Measurements from ENCODE around the gene STBD1.

The STBD1 gene

DNA sequence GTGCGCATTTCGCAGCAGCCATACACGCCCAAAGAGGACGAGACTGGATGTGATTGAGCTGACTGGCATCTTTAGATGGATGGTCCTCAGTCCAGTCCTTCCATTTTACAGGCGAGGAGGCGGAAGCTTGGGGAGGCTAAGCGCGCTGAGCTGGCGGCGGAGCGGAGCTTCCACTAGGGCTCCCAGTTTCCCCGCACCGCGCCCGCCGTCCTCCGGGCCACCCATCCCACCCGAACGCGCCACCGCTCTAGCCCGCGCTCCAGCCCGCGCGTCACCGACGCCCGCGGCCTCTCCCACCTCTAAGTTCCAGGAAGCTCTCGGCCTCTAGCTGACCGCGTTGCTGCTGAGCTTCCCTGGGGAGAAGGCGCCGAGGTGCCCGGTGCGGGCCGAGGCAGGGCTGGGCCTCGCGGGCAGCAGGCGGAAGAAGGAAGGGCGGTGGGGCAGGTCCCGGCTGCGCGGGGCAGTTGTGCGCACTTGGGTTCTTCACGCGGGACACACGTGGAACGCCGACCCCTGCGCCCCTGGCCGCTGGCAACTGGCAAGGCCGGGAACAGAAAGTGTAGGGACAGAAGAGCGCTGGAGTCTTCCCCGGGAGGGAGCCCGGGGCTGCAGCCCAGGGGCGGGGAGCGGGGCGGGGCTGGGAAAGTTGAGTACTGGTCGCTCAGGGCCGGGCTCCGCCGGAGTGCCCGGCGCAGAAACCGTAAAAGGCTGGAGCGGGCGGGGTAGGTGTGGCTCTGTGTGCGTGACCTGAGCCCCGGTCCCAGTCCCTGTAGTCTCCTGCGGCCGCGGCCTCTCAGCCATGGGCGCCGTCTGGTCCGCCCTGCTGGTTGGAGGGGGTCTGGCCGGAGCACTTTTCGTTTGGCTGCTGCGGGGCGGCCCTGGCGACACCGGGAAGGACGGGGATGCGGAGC, at the start of gene STBD1:
Gene STBD1 (plus strand): TSS at position 763 of the 911 bp plus-strand sequence. CDS start 37 bp downstream, at position 800.
- Mint-ChIP-seq H3K27me3 (peaks cover 5% of the 10 kb centered on the region), H3K36me3 (no peaks in the 10 kb centered on the region), H3K27ac (peak within 1 kb of the TSS; percentile 18), H3K4me1 (ENCODE audit: low read depth) (peaks cover 35% of the 10 kb centered on the region), H3K9me3 (ENCODE audit: low read depth) (no peaks in the 10 kb centered on the region), H3K4me3 (peak within 1 kb of the TSS; percentile 77)

DNA sequence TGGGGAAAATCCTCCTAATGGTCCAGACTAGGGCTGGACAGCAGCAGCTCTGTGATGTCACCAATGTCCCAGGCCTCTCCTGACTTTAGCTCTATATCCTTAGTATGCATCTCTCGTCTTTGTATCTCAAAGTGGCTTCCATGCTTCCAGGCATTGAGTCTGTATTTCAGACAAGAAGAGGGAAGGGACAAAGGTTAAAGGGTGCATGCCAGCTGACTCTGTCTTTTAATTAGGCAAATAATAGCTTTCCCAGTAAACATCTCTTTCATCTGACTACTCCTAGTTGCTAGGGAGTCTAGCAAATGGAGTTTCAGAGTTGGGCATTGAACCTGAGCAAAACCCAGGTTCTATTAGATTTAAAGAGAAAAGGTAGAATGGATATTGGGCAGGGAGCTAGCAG, 49.6 kb upstream of the STBD1 start:
- no peaks in the 10 kb centered on the region for H3K4me1 Mint-ChIP-seq (ENCODE audit: low read depth)
- H3K36me3 Mint-ChIP-seq = no peaks in the 10 kb centered on the region
- no peak overlapping the region for H3K27ac Mint-ChIP-seq
- H3K4me3 Mint-ChIP-seq = no peak overlapping the region
- H3K9me3 Mint-ChIP-seq (ENCODE audit: low read depth) = no peaks in the 10 kb centered on the region
- peaks cover 30% of the 10 kb centered on the region for H3K27me3 Mint-ChIP-seq

DNA sequence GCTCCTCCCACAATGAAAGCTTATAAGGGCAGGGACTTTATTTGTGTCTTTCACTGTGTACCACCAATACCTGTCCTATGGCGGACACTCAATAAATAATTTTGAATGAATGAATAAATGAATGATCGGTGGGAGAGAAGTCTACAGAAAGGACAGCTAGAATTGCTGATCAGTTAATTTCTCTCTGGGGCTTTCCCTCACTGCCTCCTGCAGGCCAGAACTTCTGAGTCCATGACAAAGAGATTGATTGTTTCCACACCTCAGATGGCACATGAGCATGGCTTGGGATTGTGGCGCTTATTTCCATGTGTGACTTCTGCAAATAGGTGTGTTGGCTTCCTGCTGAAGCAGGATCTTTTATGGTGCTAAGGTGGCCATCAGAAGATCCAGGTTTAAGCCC, 48.7 kb upstream of the STBD1 start:
- H3K27me3 Mint-ChIP-seq = peaks cover 24% of the 10 kb centered on the region
- H3K9me3 Mint-ChIP-seq (ENCODE audit: low read depth) = no peaks in the 10 kb centered on the region
- no peak overlapping the region for H3K27ac Mint-ChIP-seq
- no peaks in the 10 kb centered on the region for H3K4me1 Mint-ChIP-seq (ENCODE audit: low read depth)
- no peaks in the 10 kb centered on the region for H3K36me3 Mint-ChIP-seq
- no peak overlapping the region for H3K4me3 Mint-ChIP-seq

GRCh38 chr4:76260571-76260970, 46.0 kb upstream of the STBD1 start:
- Mint-ChIP-seq H3K27ac (no peak overlapping the region), H3K9me3 (ENCODE audit: low read depth) (no peaks in the 10 kb centered on the region), H3K36me3 (no peaks in the 10 kb centered on the region), H3K4me3 (no peak overlapping the region), H3K27me3 (peaks cover 5% of the 10 kb centered on the region), H3K4me1 (ENCODE audit: low read depth) (no peaks in the 10 kb centered on the region)

DNA sequence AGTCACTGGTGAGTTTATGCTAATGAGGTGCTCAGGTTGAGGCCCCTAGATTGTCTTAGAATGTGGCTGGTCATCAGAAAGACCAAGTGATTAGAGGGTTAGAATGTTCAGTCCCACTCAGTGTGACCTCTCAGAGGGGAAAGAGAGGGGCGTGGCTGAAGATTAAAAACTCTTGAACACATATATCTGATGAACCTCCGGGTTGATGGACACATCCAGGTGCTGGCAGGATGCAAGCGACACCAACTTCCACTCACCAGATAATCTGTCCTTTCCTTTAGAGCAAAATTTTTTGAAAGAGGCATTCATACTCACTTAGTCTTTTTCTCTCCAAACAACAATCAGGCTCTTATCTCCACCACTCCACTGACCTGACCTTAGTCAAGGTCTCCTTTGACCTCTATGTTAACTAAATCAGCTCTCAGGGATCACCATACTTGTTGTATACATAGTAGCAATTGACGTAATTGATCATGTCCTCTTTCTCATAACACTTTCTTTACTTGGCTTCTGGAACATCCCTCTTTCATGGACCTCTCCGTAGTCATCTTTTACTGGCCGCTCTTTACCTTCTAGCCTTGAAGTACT, 40.8 kb upstream of the STBD1 start:
- Mint-ChIP-seq H3K36me3 (no peaks in the 10 kb centered on the region), H3K4me3 (no peak overlapping the region), H3K27me3 (no peaks in the 10 kb centered on the region), H3K4me1 (ENCODE audit: low read depth) (no peaks in the 10 kb centered on the region), H3K27ac (no peak overlapping the region), H3K9me3 (ENCODE audit: low read depth) (no peaks in the 10 kb centered on the region)

DNA sequence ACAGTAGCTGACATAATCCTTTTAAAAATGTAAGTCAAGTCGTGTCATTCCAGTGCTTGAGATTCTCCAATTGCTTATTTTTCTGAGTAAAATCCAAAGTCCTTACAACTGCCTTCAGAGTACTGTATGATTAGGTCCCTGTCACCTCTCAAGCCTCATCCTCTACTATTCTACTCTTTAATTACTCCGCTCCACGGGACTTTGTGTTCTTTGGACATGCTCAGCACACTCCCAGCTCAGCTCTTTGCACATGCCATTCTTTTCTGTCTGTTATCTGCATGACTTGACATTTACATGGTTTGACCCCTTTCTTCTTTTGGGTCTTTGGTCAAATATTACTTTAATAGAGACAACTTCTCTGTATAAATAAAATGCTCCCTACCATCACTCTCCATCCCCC, 39.9 kb upstream of the STBD1 start:
- Mint-ChIP-seq H3K9me3 (ENCODE audit: low read depth) (no peaks in the 10 kb centered on the region), H3K27me3 (no peaks in the 10 kb centered on the region), H3K4me3 (no peak overlapping the region), H3K27ac (no peak overlapping the region), H3K4me1 (ENCODE audit: low read depth) (no peaks in the 10 kb centered on the region), H3K36me3 (no peaks in the 10 kb centered on the region)

GRCh38 chr4:76267811-76268210, 38.7 kb upstream of the STBD1 start:
- no peaks in the 10 kb centered on the region for H3K4me1 Mint-ChIP-seq (ENCODE audit: low read depth)
- H3K4me3 Mint-ChIP-seq = no peak overlapping the region
- H3K27me3 Mint-ChIP-seq = no peaks in the 10 kb centered on the region
- no peak overlapping the region for H3K27ac Mint-ChIP-seq
- no peaks in the 10 kb centered on the region for H3K36me3 Mint-ChIP-seq
- H3K9me3 Mint-ChIP-seq (ENCODE audit: low read depth) = no peaks in the 10 kb centered on the region

DNA sequence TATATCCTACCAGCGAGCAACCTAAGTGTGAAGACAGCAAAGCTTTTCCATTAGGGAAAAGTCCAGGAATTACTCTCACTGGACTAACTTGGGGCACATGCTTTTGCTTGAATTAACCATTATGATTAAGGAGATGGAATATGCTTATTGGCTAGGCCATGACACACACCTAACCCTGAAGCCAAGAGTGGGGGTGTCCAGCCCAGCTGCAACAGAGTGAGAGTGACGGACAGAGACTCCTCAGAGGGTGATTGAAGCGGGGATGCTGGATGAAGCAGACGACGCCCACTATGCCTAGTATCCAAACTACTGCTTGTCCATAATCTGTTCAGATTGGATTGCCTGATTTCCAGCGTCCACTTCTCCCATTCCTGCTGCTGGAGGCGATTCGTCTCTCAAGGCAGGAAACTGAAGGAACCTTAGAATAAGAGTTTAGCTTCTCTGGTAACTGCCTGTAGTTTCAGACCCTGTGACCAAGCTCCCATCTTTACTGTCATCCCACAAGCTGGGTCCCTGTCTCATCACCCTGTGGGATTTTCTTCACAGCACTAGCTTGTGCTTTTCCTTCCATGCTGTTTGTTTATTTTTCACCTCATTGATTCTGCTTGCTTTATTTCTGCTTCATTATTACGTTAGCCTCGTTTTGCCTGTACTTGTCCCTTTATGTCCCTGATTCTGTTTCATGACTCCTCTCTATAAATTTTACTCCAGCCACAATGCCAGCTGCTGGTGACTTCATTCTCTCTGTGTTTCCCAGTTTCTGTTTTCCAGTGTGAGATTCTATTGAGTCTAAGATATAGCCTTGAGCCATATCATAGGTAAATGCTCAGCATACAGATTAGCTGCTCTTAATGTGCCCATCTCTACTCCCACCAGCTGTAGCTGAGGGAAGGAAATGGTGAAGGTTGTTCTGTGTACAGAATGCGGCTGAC, 36.0 kb upstream of the STBD1 start:
- Mint-ChIP-seq H3K4me1 (ENCODE audit: low read depth) (no peaks in the 10 kb centered on the region), H3K27ac (no peak overlapping the region), H3K4me3 (no peak overlapping the region), H3K9me3 (ENCODE audit: low read depth) (no peaks in the 10 kb centered on the region), H3K36me3 (no peaks in the 10 kb centered on the region), H3K27me3 (peaks cover 2% of the 10 kb centered on the region)

DNA sequence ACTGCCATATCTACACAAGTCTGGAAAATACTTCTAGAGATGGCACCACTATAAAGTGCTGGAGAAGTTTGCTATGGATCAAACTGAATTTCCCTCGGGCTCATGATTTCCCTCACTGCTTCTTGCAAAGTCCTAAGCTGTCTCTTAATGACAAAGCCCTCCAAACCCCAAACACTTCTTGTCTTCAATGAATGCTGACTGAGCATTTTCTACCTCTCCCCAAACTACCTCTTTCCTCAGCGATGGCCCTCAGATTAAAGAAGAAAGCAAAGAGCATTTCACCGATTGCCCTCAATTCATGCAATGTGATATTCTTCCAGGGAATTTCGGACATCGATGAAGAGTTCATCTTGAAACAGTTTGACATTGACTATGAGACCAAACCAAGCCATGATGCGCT, 35.3 kb upstream of the STBD1 start:
- Mint-ChIP-seq H3K4me3 (no peak overlapping the region), H3K36me3 (no peaks in the 10 kb centered on the region), H3K4me1 (ENCODE audit: low read depth) (no peaks in the 10 kb centered on the region), H3K9me3 (ENCODE audit: low read depth) (no peaks in the 10 kb centered on the region), H3K27ac (no peak overlapping the region), H3K27me3 (peaks cover 2% of the 10 kb centered on the region)

DNA sequence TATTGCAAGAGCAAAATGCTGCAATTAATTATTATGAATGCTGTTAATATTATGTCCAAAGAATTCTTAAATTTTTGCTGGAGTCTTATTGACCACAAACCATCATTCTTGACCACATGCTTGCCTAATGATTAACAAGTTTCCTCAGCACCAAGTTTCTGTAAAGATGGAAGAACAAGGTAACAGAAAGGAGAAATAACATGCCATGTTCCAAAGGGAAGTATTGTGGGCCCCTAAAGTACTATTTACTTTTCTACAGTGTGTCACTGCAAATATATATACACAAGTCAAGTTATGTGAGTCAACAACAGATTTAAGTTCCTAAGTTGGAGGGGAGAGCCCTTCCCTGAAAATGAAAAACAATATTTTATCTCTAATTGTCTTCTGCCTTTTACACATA, 34.5 kb upstream of the STBD1 start:
- Mint-ChIP-seq H3K27me3 (peaks cover 2% of the 10 kb centered on the region), H3K27ac (no peak overlapping the region), H3K4me3 (no peak overlapping the region), H3K4me1 (ENCODE audit: low read depth) (no peaks in the 10 kb centered on the region), H3K36me3 (no peaks in the 10 kb centered on the region), H3K9me3 (ENCODE audit: low read depth) (no peaks in the 10 kb centered on the region)

DNA sequence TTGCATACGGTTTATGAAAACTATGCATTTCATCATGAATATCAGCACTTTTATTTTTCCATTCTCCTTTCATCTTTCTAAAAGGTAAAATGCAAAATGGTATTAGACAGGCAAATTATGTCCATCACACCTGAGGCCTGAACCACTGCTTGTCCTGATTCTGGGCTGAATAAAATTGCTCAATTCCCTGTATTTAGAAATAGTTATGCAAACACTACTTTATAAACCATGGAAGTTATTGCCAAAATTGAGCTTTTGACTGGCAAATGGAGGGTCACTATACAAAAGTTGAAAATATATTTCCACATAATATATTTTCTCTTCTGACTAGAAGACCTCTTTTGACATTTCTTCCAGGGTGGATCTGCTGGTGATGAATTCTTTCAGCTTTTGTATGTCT, 34.0 kb upstream of the STBD1 start:
- Mint-ChIP-seq H3K4me1 (ENCODE audit: low read depth) (no peaks in the 10 kb centered on the region), H3K9me3 (ENCODE audit: low read depth) (no peaks in the 10 kb centered on the region), H3K4me3 (no peak overlapping the region), H3K36me3 (no peaks in the 10 kb centered on the region), H3K27me3 (peaks cover 2% of the 10 kb centered on the region), H3K27ac (no peak overlapping the region)

DNA sequence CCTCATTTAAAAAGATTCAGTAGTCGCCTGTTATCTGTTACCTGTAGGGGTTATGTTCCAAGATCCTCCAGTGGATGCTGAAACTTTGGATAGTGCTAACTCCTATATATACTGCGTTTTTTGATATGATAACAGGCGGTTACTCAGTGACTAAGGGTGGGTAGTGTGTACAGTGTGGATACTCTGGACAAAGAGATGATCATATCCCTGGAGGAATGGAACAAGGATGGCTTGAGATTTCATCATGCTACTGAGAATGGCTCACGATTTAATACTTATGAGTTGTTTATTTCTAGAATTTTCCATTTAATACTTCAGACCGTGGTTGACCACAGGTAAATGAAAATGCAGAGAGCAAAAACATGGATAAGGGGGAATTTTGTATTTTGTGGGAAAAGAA, 33.5 kb upstream of the STBD1 start:
- Mint-ChIP-seq H3K4me1 (ENCODE audit: low read depth) (no peaks in the 10 kb centered on the region), H3K27ac (no peak overlapping the region), H3K9me3 (ENCODE audit: low read depth) (no peaks in the 10 kb centered on the region), H3K36me3 (no peaks in the 10 kb centered on the region), H3K27me3 (peaks cover 2% of the 10 kb centered on the region), H3K4me3 (no peak overlapping the region)

DNA sequence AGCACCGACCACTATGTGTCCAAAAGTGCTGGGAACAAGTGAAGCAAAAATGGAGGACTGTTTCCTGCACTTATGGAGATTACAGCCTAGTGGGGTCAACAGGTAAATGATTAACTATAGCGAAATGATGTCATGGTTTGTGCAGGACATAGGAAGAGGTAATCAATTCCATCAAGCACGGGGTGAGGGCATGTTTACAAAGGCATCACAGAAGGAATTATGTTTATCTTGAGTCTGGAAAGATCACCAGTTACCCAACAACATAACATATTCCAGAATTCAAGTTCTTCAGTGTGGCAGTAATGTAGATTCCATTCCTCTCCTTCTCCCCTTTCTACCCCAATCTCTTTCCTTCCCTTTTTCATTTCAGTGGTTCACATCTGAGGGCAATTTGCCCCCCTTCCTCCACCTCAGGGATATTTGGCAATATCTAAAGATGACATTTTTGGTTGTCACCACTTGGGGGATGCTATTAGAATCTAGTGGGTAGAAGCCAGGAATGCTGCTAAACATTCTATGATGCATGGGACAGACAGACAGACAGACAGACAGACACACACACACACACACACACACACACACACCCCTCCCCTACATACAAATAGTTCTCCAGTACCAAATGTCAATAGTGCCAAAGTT, 30.9 kb upstream of the STBD1 start:
- Mint-ChIP-seq H3K4me3 (no peak overlapping the region), H3K27me3 (peaks cover 2% of the 10 kb centered on the region), H3K9me3 (ENCODE audit: low read depth) (no peaks in the 10 kb centered on the region), H3K36me3 (no peaks in the 10 kb centered on the region), H3K27ac (no peak overlapping the region), H3K4me1 (ENCODE audit: low read depth) (no peaks in the 10 kb centered on the region)

DNA sequence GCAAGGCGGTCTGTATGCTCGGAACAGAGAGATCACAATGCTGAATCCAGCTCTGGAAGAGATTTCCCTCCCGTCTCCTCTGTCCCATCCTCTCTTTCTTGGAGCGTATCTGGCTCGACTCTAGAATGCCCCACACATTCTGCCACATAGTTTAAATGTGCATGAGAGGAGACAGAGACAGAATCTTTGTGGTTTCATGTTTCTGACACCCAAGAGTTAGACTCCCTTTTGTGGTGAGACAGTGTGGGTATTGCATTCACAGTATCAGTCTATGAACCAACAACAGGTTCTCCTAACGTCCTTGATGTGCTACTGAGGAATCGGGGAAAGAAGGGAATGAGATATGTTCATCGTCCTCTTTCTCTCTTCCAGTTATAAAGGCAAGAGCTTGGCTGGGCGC, 29.7 kb upstream of the STBD1 start:
- H3K27me3 Mint-ChIP-seq = peaks cover 2% of the 10 kb centered on the region
- no peaks in the 10 kb centered on the region for H3K36me3 Mint-ChIP-seq
- H3K4me1 Mint-ChIP-seq (ENCODE audit: low read depth) = no peaks in the 10 kb centered on the region
- no peak overlapping the region for H3K4me3 Mint-ChIP-seq
- H3K27ac Mint-ChIP-seq = no peak overlapping the region
- no peaks in the 10 kb centered on the region for H3K9me3 Mint-ChIP-seq (ENCODE audit: low read depth)

All from activated naive CD8-positive, alpha-beta T cell (primary cell).